Subcutaneous adipose tissue (tissue), 4 donors: ENCODE data around the gene NEU3. TPM values are rescaled to one million over a fixed set of nuclear protein-coding genes. Genes with fewer than 3 reads are reported as not detected.

Experiments
- CTCF ChIP-seq: fragments of 450-650 bp; IDR thresholded peaks from one replicate; pipeline ENCODE4 v1.5.1; 2016; ENCODE audit warnings: low read depth, mild to moderate bottlenecking, control low read depth, antibody characterized with exemption, moderate library complexity
- total RNA-seq, 4 donors: library from RNA; depleted of rRNA; stranded (reverse); fragments of >200 nt; gene quantifications; one replicate each; pipeline ENCODE4 v1.1.0, GENCODE V29; 2016

NEU3 gene
- total RNA-seq, 4 donors from 2014 or later, result 7.9 to 16.5 (median 9.9) TPM

DNA sequence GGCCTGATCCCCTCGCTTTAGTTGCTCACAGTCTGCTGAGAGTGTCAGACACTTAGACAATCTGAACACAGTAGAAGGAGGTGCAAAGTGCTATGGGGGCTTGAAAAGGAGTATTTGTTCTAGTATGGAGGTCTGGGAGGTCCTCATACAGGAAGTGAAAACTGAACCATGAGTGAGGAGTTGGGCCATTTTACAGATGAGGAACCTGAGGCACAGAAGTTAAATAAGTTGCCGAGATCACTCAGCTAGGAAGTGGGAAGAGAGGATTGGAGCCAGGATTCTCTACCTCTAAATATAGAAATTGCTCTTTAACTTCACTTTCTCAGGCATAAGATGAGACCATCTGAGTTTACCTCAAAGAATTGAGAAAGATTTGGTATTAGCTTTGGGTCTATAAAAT is 4.0 kb upstream of the NEU3 start:
- no peak for TF ChIP-seq CTCF

DNA sequence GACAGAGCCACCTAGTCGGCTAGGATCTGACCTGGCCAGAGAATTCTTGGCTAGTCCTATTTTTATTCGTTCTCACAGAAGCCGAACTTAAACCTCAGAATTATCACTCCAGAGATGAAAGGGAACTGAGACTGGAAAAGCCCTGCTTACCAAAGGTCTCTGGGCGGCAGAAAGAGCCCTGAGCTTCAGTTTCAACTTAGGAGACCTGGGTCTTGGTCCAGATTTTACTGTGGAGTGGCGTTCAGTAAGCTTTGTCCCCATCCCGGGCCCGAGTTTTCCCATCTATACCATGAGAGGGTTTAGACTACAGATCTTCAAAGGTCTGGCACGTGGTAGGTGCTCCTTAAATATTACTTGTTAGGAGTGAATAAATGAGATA is 516 bp downstream of the NEU3 start:
- no peak for TF ChIP-seq CTCF

DNA sequence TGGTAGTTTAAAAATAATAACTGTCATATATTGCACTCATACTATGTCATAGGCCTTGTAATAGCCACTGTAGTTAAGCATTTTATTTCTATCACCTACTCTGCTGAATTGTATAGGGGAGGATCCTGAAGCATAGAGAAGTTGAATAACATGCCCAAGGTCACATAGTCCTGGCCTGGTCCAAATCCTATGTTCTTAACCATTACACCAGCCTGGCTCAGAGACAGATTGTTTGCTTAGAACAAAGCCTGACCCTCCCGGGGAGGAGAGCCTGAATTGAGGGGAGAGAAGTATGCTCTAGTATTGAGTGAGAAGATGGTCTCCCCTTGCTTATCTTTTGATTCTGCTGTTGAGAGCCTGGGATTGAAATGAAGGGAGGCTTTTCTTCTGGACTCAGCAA is 2.2 kb downstream of the NEU3 start:
- TF ChIP-seq CTCF, result no peak

GRCh38 chr11:74992852-74993251 is 4.1 kb downstream of the NEU3 start:
- no peak for TF ChIP-seq CTCF

DNA sequence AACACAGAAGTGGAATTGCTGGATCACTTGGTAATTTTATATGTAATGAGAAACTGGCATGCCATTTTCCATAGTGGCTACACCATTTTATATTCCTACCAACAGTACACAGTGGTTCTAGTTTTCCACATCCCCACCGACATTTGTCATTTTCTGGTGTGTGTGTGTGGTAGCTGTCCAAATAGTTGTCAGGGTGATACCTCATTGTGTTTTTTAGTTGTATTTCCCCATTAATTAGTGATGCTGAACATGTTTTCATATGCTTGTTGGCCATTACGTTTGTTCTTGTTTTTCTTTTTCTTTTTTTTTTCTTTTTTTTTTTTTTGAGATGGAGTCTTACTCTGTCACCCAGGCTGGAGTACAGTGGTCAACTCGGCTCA is 12.2 kb downstream of the NEU3 start:
- TF ChIP-seq CTCF, result no peak

DNA sequence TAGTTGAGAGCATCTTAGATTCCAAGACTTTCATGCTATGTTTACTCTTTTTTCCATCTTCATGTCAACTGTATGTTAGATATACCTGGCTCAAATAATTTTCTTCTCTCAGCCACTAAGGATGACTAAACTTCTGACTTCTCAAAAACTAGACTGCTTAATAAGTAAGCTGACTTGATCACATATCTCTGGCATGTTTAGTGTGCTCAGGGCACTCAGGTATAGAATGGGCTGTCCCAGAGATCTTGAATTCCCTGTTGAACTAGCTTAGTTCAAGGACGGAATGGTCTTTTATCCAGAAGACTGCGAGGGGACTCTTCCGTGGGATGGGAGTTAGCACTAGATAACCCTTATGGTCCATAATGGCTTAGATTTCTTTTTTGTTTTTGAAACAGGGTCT is 13.0 kb downstream of the NEU3 start:
- no peak for TF ChIP-seq CTCF

- no peak for TF ChIP-seq CTCF
These were observed 13.8 kb downstream of the NEU3 start for GRCh38 chr11:75002516-75002915.

- TF ChIP-seq CTCF, result no peak
These were observed 15.5 kb downstream of the NEU3 start for GRCh38 chr11:75004215-75004614.
